ENCODE results near the gene RPS16. TPM values are rescaled to one million over a fixed set of nuclear protein-coding genes. Genes with fewer than 3 reads are reported as not detected.

Gene RPS16
- total and polyA plus RNA-seq, 2 of the 13 experiments (the other 11 are each of a cell fraction or from before 2014, with no cell fraction given): 488 to 2,583 TPM

- TF ChIP-seq MXI1 (IDR thresholded peaks at IDR 0.05; ENCODE audit: borderline replicate concordance, low read depth, low read length) (peak; percentile 86; the same call in 2 of the 3 replicates), NR3C1 (CRISPR knock-in tag; IDR thresholded peaks at IDR 0.05) (no peak), HOXD1 (CRISPR knock-in tag; IDR thresholded peaks at IDR 0.05) (no peak), ZNF431 (CRISPR knock-in tag; IDR thresholded peaks at IDR 0.05; ENCODE audit: borderline replicate concordance, low read depth) (peak; percentile 53; the same call in 1 of the 2 replicates), CENPBD1 (CRISPR knock-in tag; IDR thresholded peaks at IDR 0.05; ENCODE audit: borderline replicate concordance, low read depth) (no peak), RFX5 (IDR thresholded peaks at IDR 0.05; ENCODE audit: low read depth, low read length) (no peak), ZBTB38 (CRISPR knock-in tag; IDR thresholded peaks at IDR 0.05) (peak; percentile 66), ZBED4 (CRISPR knock-in tag; IDR thresholded peaks at IDR 0.05; ENCODE audit: borderline replicate concordance) (no peak; the same call in 1 of the 2 replicates), ZNF879 (CRISPR knock-in tag; IDR thresholded peaks at IDR 0.05) (no peak; the same call in 1 of the 2 replicates), GMEB1 (CRISPR knock-in tag; IDR thresholded peaks at IDR 0.05; ENCODE audit: borderline replicate concordance) (peak; percentile 61; the same call in 1 of the 2 replicates), SP1 (IDR thresholded peaks at IDR 0.05) (no peak), SP1 (CRISPR knock-in tag; IDR thresholded peaks at IDR 0.05) (peak; percentile 12; the same call in 1 of the 2 replicates), ZNF784 (CRISPR knock-in tag; IDR thresholded peaks at IDR 0.05; ENCODE audit: borderline replicate concordance) (0 out of 2 replicates have a peak, but pooled peaks have one; percentile 64), THYN1 (CRISPR knock-in tag; IDR thresholded peaks at IDR 0.05; ENCODE audit: borderline replicate concordance, low read depth) (no peak), THRA (CRISPR knock-in tag; IDR thresholded peaks at IDR 0.05; ENCODE audit: borderline replicate concordance) (peak; percentile 13; the same call in 1 of the 2 replicates), GATAD1 (CRISPR knock-in tag; IDR thresholded peaks at IDR 0.05) (peak; percentile 60), ZBTB25 (CRISPR knock-in tag; IDR thresholded peaks at IDR 0.05) (peak; percentile 24; the same call in 1 of the 2 replicates), U2AF2 (IDR thresholded peaks at IDR 0.05; ENCODE audit: low read depth, low read length) (no peak)
These were observed 34.0 kb downstream of the RPS16 start (continued) for GRCh38 chr19:39401549-39402345.

Data from HepG2 (cell line).